Forelimb muscle (tissue), 1 donor: ENCODE results near the gene BIRC5. TPM values are rescaled to one million over a fixed set of nuclear protein-coding genes. Genes with fewer than 3 reads are reported as not detected.
"Not testable (repeated sequence)": the region's sequence is repeated elsewhere in the genome, so short reads cannot be mapped to it uniquely, and the experiment has no call there.

Source experiments
- DNase-seq: peaks from one replicate; pipeline ENCODE4 v3.0.0-alpha.2; 2013; ENCODE audit warnings: low read depth
- polyA plus RNA-seq: library from polyadenylated mRNA; unstranded; fragments of 120-200 nt; gene quantifications from one replicate; pipeline ENCODE4 v1.2.1, GENCODE V29; 2013; ENCODE audit not compliant: insufficient read length

BIRC5 gene
- 12.2 TPM for polyA plus RNA-seq

GRCh38 chr17:78214016-78214705 lies at the start of gene BIRC5:
Gene BIRC5 (plus strand): TSS chr17:78214253. CDS start chr17:78214317, 64 bp downstream.
- no peak for DNase-seq

- DNase-seq, result no peak
These were observed 49.1 kb upstream of the BIRC5 start for GRCh38 chr17:78164748-78165607.

GRCh38 chr17:78166416-78166815 lies 47.6 kb upstream of the BIRC5 start:
- DNase-seq, result no peak

GRCh38 chr17:78168242-78168902 lies 45.7 kb upstream of the BIRC5 start, which contains the start of gene SYNGR2:
Gene SYNGR2 (plus strand): TSS chr17:78168581. CDS start chr17:78168617, 36 bp downstream.
- DNase-seq, result no peak

GRCh38 chr17:78168903-78169793 lies 44.9 kb upstream of the BIRC5 start:
- DNase-seq, result no peak

GRCh38 chr17:78170692-78171590 lies 43.1 kb upstream of the BIRC5 start:
- DNase-seq, result no peak

GRCh38 chr17:78171591-78172248 lies 42.3 kb upstream of the BIRC5 start:
- DNase-seq, result not testable (repeated sequence)

- DNase-seq, result no peak
These were observed 41.6 kb upstream of the BIRC5 start for GRCh38 chr17:78172249-78173051.

- no peak for DNase-seq
These were observed 40.8 kb upstream of the BIRC5 start for GRCh38 chr17:78173097-78173715.

- no peak for DNase-seq
These were observed 39.6 kb upstream of the BIRC5 start for GRCh38 chr17:78174346-78174869.

GRCh38 chr17:78174870-78175642 lies 39.0 kb upstream of the BIRC5 start:
- no peak for DNase-seq

- no peak for DNase-seq
These were observed 38.4 kb upstream of the BIRC5 start for GRCh38 chr17:78175643-78175981.

- DNase-seq, result no peak
These were observed 37.5 kb upstream of the BIRC5 start for GRCh38 chr17:78176548-78177025.

GRCh38 chr17:78179372-78179771 lies 34.7 kb upstream of the BIRC5 start:
- DNase-seq, result no peak

GRCh38 chr17:78180083-78180482 lies 34.0 kb upstream of the BIRC5 start:
- DNase-seq, result no peak

- no peak for DNase-seq
These were observed 33.5 kb upstream of the BIRC5 start for GRCh38 chr17:78180508-78180907.

GRCh38 chr17:78182504-78182903 lies 31.5 kb upstream of the BIRC5 start:
- no peak for DNase-seq
